ENCODE results near the gene VPS29.

VPS29 gene

GRCh38 chr12:110536834-110537604, 35.1 kb upstream of the VPS29 start:
- DNase-seq (ENCODE audit: extremely low read depth, low read depth): no peak

GRCh38 chr12:110534811-110535210, 32.9 kb upstream of the VPS29 start:
- no peak for TF ChIP-seq CTCF (IDR thresholded peaks at IDR 0.05; ENCODE audit: low read depth, low read length, missing control alignments)
- no peak overlapping the region for H3K4me3 ChIP-seq (replicated peaks; ENCODE audit: low read depth, low read length)
- no peak for DNase-seq (ENCODE audit: extremely low read depth, low read depth)

More at GRCh38 chr12:110536834-110537604, 35.1 kb upstream of the VPS29 start:
- no peak for TF ChIP-seq CTCF (IDR thresholded peaks at IDR 0.05; ENCODE audit: low read depth, low read length, missing control alignments)
- no peak overlapping the region for H3K4me3 ChIP-seq (replicated peaks; ENCODE audit: low read depth, low read length)

- DNase-seq (ENCODE audit: extremely low read depth, low read depth): no peak
- TF ChIP-seq CTCF (IDR thresholded peaks at IDR 0.05; ENCODE audit: low read depth, low read length, missing control alignments): no peak
- no peak overlapping the region for H3K4me3 ChIP-seq (replicated peaks; ENCODE audit: low read depth, low read length)
Measured at GRCh38 chr12:110533607-110534006, 31.7 kb upstream of the VPS29 start.

- no peak for TF ChIP-seq CTCF (IDR thresholded peaks at IDR 0.05; ENCODE audit: low read depth, low read length, missing control alignments)
- no peak for DNase-seq (ENCODE audit: extremely low read depth, low read depth)
- no peak overlapping the region for H3K4me3 ChIP-seq (replicated peaks; ENCODE audit: low read depth, low read length)
Measured at GRCh38 chr12:110532644-110533043, 30.7 kb upstream of the VPS29 start.

GRCh38 chr12:110531741-110532333, 29.9 kb upstream of the VPS29 start:
- TF ChIP-seq CTCF (IDR thresholded peaks at IDR 0.05; ENCODE audit: low read depth, low read length, missing control alignments): no peak
- DNase-seq (ENCODE audit: extremely low read depth, low read depth): no peak
- no peak overlapping the region for H3K4me3 ChIP-seq (replicated peaks; ENCODE audit: low read depth, low read length)

- H3K4me3 ChIP-seq (replicated peaks; ENCODE audit: low read depth, low read length): no peak overlapping the region
- no peak for DNase-seq (ENCODE audit: extremely low read depth, low read depth)
- TF ChIP-seq CTCF (IDR thresholded peaks at IDR 0.05; ENCODE audit: low read depth, low read length, missing control alignments): no peak
Measured at GRCh38 chr12:110530511-110530910, 28.6 kb upstream of the VPS29 start.
